GM10266 (cell line): ENCODE measurements around the gene SLC4A4.

Experiments used
- DNase-seq: peaks from one replicate; pipeline ENCODE4 v3.0.0; 2012; ENCODE audit errors: extremely low spot score
- CTCF ChIP-seq: IDR thresholded peaks from 2 replicates; pipeline ENCODE4 v1.5.1; 2012; ENCODE audit warnings: mild to moderate bottlenecking, low read depth; ENCODE audit not compliant: control insufficient read depth, insufficient read depth; ENCODE audit errors: missing control alignments

The SLC4A4 gene

DNA sequence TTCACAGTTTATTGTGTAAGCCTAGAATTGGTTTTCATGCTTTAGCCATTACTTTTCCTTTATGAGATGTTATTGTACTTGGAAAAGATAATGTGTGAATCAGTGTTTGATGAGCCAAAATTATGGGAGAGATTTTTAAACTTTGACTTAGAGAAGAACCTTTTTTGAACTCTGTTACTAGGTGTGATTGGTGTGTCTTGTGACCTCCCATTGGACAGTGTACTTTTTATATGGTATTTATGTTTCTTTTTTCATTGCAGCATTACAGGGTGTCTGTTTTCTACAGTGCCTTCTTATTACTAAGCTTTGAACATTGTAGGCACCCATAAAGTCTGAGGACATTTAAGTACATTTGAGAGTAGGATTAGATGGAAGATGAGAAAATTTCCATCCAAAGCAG is 91.1 kb downstream of the SLC4A4 start:
- no peak for DNase-seq
- TF ChIP-seq CTCF: no peak

GRCh38 chr4:71430609-71431008 is 91.8 kb downstream of the SLC4A4 start:
- TF ChIP-seq CTCF: no peak
- no peak for DNase-seq

DNA sequence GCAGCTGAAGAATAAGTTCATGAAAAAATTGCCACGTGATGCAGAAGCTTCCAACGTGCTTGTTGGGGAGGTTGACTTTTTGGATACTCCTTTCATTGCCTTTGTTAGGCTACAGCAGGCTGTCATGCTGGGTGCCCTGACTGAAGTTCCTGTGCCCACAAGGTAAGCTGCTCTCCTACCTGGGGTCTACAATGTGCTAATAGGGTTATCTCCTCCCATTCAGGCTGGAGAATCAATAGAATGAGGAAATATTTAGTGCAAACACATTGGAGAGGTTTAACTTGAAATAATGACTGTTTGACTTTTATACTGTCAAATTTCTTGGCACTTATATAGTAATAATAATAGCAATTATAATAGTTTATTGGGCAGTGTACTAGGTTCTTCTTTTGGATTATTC is 101.8 kb downstream of the SLC4A4 start:
- DNase-seq: no peak
- no peak for TF ChIP-seq CTCF

DNA sequence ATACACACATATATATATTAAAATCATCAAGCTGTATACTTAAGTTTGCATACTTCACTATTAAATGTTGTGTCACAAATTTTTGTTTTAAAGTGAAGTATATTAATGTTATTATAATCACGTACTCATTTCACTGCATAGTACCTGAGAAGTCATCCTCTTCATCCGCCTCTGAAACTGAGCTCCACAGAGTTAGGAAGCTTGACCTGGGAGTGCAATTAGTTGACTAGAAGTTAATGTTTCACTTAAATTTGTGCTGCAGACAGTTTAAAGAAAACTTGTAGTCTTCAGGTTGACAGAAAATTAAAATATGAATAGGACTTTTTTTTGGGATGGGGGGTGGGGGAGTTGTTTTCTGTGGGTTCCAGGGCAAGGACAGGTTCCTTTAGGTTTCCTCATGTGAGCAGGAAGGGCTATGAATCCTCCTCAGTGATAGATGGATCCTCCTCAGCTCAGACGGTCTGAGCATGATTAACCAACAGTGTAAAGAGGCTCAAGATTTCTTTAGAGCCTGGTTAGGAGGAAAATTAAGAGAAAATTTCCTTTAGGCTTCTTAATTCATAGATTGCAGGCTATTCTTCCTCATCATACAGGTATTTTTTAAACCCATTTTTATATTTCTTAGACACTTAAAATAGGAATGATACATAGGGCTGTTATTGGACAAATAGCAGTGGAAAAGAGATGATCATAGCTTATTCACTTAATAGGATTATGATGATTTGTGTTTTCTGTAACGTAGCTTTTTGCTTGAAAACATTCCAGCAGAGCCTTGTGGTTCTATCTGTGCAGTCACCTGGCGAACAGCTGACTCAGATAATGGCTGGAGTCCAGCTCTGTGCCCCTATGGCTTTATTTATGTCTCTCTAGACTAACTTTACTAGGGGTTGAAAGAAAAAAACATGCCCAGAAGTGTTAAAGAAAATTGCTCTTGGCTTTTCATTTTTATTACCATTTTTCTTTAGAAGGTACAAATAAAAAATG is 102.7 kb downstream of the SLC4A4 start:
- no peak for TF ChIP-seq CTCF
- DNase-seq: no peak

DNA sequence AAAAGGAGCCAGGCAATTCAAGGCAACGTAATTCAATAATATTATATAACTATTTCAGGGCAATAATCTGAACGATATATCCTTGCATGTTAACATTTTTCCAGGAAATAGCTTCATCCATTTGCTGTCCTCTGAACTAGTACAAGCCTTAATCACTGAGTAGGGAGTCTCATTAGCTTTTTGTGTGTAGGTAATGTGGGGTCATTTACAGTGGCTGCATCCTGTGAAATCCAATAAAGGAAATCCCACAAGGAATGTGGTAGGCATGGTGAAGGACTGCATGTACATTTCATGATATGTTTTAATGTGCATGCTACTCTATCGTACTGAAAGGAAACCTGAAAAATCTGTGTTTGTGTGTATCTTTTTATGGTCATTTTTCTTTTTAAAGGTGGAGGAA is 103.5 kb downstream of the SLC4A4 start:
- no peak for TF ChIP-seq CTCF
- no peak for DNase-seq

- DNase-seq: no peak
- no peak for TF ChIP-seq CTCF
Measured at GRCh38 chr4:71444395-71444794, 105.6 kb downstream of the SLC4A4 start.

- DNase-seq: no peak
- TF ChIP-seq CTCF: no peak
Measured at GRCh38 chr4:71445811-71446210, 107.0 kb downstream of the SLC4A4 start.
